Chondrocyte (in vitro differentiated cells): ENCODE data around the gene KRTCAP2. TPM values are rescaled to one million over a fixed set of nuclear protein-coding genes. Genes with fewer than 3 reads are reported as not detected.
A peak's percentile ranks its signal among the peaks of the same experiment; 100 is the strongest.

Source experiments
- DNase-seq: peaks from one replicate; pipeline ENCODE4 v3.0.0; 2021; ENCODE audit warnings: mixed read lengths, low spot score
- H3K27ac Mint-ChIP-seq: one replicate; pipeline ENCODE4 v1.8.0; 2021; ENCODE audit warnings: mild to moderate bottlenecking, moderate library complexity, mixed read lengths; ENCODE audit not compliant: unreplicated experiment
- H3K27me3 Mint-ChIP-seq: 2 replicates; pipeline ENCODE4 v1.8.0; 2021; ENCODE audit warnings: low read depth, mixed read lengths
- H3K36me3 Mint-ChIP-seq: 2 replicates; pipeline ENCODE4 v1.8.0; 2021; ENCODE audit warnings: low read depth, mixed read lengths
- H3K4me1 Mint-ChIP-seq: 2 replicates; pipeline ENCODE4 v1.8.0; 2021; ENCODE audit warnings: low read depth, mild to moderate bottlenecking, mixed read lengths
- H3K4me3 Mint-ChIP-seq: one replicate; pipeline ENCODE4 v1.8.0; 2021; ENCODE audit warnings: mild to moderate bottlenecking, moderate library complexity, mixed read lengths; ENCODE audit not compliant: unreplicated experiment
- H3K9me3 Mint-ChIP-seq: 2 replicates; pipeline ENCODE4 v1.8.0; 2021; ENCODE audit warnings: low read depth, mixed read lengths
- total RNA-seq: library from RNA; stranded (reverse); gene quantifications from 3 replicates; pipeline ENCODE4 v1.2.1, GENCODE V29; 2021
- TF ChIP-seq, protein P1 (sequence below): fragments of 200-600 bp; sonication (generic); IDR thresholded peaks from 2 replicates; pipeline ENCODE4 v1.5.0; 2021; ENCODE audit warnings: antibody characterized with exemption, mild to moderate bottlenecking, moderate library complexity

KRTCAP2 gene
- total RNA-seq, 1 donor from 2014 or later, result 159 TPM

DNA sequence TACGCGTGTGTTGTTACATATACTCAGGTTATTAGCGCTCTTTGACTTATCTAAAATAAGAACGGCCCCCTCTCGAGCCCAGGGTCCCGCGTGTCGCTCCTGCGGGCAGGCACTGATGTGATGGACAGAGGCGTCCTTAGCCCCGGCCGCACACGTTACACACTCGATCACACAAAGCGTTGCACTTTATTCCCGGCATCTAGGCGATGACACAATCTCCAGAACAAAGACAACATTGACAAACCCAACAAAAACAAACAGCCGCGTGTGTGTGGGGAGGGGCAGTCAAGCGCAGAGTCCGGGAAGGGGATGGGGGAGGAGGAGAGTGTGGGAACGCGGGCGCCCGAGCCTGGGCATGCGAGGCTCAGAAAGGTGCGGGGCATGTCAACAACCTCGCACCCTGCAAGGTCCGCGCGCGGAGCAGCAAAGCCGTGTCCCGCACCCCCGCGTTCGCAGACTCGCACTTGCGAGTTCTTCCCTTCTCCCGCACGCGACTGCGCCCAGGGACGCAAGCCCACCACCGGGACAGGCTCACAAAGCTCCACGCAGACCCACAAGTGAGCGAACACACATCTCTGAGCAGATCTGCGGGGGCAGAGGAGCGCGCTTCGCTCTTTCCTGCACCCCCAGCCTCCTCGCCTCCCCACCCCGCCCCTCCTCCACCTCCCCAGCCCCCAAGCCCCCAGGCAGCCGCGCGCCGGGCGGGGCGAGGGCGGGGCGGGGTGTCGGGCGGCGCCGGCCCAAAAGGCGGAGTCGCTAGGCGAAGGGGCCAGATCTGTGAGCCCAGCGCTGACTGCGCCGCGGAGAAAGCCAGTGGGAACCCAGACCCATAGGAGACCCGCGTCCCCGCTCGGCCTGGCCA, 45.8 kb downstream of the KRTCAP2 start, which contains the start of gene EFNA1:
EFNA1 (plus strand) TSS at position 772 of the 862 bp plus-strand sequence. CDS start 102 bp downstream, outside the sequence.
- Mint-ChIP-seq H3K27ac (peak within 1 kb of the TSS; percentile 94), H3K27me3 (no peaks in the 10 kb centered on the region), H3K36me3 (peaks cover 11% of the 10 kb centered on the region), H3K4me1 (peaks cover 75% of the 10 kb centered on the region), H3K9me3 (no peaks in the 10 kb centered on the region), H3K4me3 (peak within 1 kb of the TSS; percentile 83)
- DNase-seq, result no peak
- TF ChIP-seq, protein P1, sequence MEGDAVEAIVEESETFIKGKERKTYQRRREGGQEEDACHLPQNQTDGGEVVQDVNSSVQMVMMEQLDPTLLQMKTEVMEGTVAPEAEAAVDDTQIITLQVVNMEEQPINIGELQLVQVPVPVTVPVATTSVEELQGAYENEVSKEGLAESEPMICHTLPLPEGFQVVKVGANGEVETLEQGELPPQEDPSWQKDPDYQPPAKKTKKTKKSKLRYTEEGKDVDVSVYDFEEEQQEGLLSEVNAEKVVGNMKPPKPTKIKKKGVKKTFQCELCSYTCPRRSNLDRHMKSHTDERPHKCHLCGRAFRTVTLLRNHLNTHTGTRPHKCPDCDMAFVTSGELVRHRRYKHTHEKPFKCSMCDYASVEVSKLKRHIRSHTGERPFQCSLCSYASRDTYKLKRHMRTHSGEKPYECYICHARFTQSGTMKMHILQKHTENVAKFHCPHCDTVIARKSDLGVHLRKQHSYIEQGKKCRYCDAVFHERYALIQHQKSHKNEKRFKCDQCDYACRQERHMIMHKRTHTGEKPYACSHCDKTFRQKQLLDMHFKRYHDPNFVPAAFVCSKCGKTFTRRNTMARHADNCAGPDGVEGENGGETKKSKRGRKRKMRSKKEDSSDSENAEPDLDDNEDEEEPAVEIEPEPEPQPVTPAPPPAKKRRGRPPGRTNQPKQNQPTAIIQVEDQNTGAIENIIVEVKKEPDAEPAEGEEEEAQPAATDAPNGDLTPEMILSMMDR, result no peak

DNA sequence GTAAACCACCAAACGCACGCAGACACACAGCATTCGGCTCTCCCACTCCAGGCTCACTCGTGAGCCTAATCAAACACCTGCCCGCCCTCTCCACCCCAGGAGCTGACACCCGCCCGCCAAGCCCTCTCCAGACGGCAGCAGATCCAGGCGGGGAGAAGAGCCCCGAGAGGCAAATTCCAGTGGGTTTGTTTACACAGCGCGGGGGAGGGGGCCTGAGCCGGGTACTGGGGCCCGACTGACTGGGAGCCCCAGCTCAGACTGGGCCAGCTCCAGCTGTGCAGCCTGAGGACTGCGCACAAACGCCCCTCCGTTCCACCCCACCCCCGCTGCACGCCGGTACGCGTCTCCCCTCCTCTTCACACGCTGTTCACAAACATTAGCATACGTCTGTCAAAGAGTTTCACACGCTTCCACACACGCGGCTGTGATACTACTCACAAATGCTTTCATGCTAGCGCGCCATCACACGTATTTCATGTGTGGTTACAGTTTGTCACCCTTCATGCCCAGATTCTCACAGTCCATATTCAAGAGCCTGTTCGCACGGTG, 46.5 kb downstream of the KRTCAP2 start:
- peaks cover 71% of the 10 kb centered on the region for H3K4me1 Mint-ChIP-seq
- peak overlapping the region; percentile 70 for H3K4me3 Mint-ChIP-seq
- DNase-seq, result no peak
- TF ChIP-seq, protein P1, result peak; percentile 34
- no peaks in the 10 kb centered on the region for H3K27me3 Mint-ChIP-seq
- H3K36me3 Mint-ChIP-seq, result peaks cover 8% of the 10 kb centered on the region
- no peaks in the 10 kb centered on the region for H3K9me3 Mint-ChIP-seq
- peak overlapping the region; percentile 90 for H3K27ac Mint-ChIP-seq

DNA sequence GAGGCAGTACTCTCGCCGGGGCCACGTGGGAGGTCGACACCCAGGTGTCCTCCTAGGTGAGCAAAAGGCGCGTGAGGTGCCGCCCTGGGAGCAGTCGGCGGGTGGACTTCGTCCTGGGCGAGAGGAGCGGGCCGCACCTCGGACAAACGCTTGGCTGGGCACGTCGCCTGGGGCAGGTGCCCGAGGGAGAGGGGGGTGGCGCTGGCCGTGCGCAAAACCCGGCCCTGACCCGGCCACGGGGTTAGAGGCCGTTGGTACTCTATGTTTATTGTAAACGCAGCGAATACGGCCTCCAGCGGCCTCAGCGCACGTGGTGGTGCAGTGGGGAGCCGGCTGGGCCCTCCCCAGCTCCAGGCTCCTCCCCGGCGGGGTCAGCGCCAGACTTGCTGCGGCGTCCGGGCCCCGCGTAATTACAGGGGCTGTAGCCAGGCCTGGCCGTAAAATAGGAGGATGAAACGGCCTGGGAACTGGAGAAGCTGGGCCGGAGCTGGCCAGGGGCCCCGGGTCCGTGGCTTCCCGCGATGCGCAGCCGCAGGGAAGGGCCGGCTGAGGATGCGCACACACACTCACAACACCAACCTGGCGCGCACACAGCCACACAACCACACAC, 47.1 kb downstream of the KRTCAP2 start:
- TF ChIP-seq, protein P1, result no peak
- Mint-ChIP-seq H3K4me1 (peaks cover 67% of the 10 kb centered on the region), H3K27me3 (peaks cover 3% of the 10 kb centered on the region), H3K36me3 (peaks cover 4% of the 10 kb centered on the region), H3K9me3 (no peaks in the 10 kb centered on the region), H3K4me3 (peak overlapping the region; percentile 70), H3K27ac (peak overlapping the region; percentile 71)
- no peak for DNase-seq

DNA sequence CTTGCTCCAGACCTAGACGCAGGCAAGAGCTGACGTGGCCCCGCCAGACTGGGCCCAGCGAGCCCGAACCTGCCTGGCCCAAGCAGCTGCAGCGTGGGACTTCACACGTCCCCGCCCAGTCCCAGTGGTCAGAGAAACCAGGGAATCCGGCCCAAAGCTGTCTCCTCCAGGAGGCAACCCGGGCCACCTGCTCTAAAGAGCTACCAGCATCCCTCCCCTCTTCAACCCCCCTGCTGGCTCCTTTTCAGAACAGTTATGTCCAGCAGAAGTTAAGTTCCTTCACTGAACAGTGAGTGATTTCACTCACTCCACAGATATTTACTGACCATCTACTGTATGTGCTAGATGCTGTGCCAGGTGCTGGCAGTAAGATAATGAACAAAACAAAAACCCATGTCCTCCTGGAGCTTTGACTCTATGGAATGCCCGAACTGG, 47.6 kb downstream of the KRTCAP2 start:
- Mint-ChIP-seq H3K27ac (no peak overlapping the region), H3K27me3 (peaks cover 4% of the 10 kb centered on the region), H3K9me3 (no peaks in the 10 kb centered on the region), H3K4me1 (peaks cover 62% of the 10 kb centered on the region), H3K4me3 (no peak overlapping the region), H3K36me3 (no peaks in the 10 kb centered on the region)
- TF ChIP-seq, protein P1, result no peak
- DNase-seq, result no peak
